SK-N-MC (cell line): Measurements from ENCODE around the gene ZP2.
"Not testable (repeated sequence)": the region's sequence is repeated elsewhere in the genome, so short reads cannot be mapped to it uniquely, and the experiment has no call there.

Experiments
- DNase-seq: peaks from one replicate; pipeline ENCODE4 v3.0.0-alpha.2; 2011; ENCODE audit warnings: low read depth, low spot score
- H3K27ac ChIP-seq: fragments of 200-600 bp; sonication (generic); 2 replicates; pipeline ENCODE4 v1.5.1; 2016; ENCODE audit warnings: mixed run types
- H3K36me3 ChIP-seq: fragments of 200-600 bp; sonication (generic); 2 replicates; pipeline ENCODE4 v1.6.1; 2017; ENCODE audit warnings: antibody characterized with exemption, low read length, mixed read lengths; ENCODE audit not compliant: insufficient read depth
- H3K4me3 ChIP-seq: fragments of 200-600 bp; sonication (generic); 2 replicates; pipeline ENCODE4 v1.5.1; 2016
- H3K9ac ChIP-seq: fragments of 200-600 bp; sonication (generic); 2 replicates; pipeline ENCODE4 v1.8.0; 2017; ENCODE audit warnings: mixed run types, mixed read lengths; ENCODE audit not compliant: insufficient read length
- H3K9me3 ChIP-seq: fragments of 200-600 bp; sonication (generic); 2 replicates; pipeline ENCODE4 v1.6.1; 2017; ENCODE audit warnings: low read depth, mild to moderate bottlenecking, antibody characterized with exemption, low read length, moderate library complexity, mixed read lengths
- EZH2 ChIP-seq: fragments of 200-600 bp; sonication (generic); IDR thresholded peaks from one replicate; pipeline ENCODE4 v1.6.1; 2017; ENCODE audit warnings: antibody characterized with exemption
- FOXP2 ChIP-seq: optimal IDR thresholded peaks from 2 replicates; pipeline ENCODE3; 2011; ENCODE audit warnings: mild to moderate bottlenecking, moderate library complexity; ENCODE audit not compliant: insufficient read depth; ENCODE audit errors: extremely low read length, control extremely low read depth
- POLR2AphosphoS5 ChIP-seq: IDR thresholded peaks from 2 replicates; pipeline ENCODE4 v1.6.1; 2012; ENCODE audit warnings: mild to moderate bottlenecking, low read depth, low read length, borderline replicate concordance

The ZP2 gene

GRCh38 chr16:21199607-21200218, 11.7 kb downstream of the ZP2 start:
- Histone ChIP-seq H3K4me3 (no peak overlapping the region), H3K9ac (no peak overlapping the region), H3K9me3 (no peaks in the 10 kb centered on the region), H3K36me3 (no peaks in the 10 kb centered on the region), H3K27ac (no peak overlapping the region)
- TF ChIP-seq POLR2AphosphoS5 (no peak), FOXP2 (no peak), EZH2 (no peak)
- DNase-seq, result no peak

GRCh38 chr16:21197621-21198020, 13.8 kb downstream of the ZP2 start:
- Histone ChIP-seq H3K4me3 (no peak overlapping the region), H3K36me3 (no peaks in the 10 kb centered on the region), H3K27ac (no peak overlapping the region), H3K9me3 (no peaks in the 10 kb centered on the region), H3K9ac (no peak overlapping the region)
- DNase-seq, result no peak
- no peak for TF ChIP-seq EZH2
- no peak for TF ChIP-seq FOXP2
- no peak for TF ChIP-seq POLR2AphosphoS5

DNA sequence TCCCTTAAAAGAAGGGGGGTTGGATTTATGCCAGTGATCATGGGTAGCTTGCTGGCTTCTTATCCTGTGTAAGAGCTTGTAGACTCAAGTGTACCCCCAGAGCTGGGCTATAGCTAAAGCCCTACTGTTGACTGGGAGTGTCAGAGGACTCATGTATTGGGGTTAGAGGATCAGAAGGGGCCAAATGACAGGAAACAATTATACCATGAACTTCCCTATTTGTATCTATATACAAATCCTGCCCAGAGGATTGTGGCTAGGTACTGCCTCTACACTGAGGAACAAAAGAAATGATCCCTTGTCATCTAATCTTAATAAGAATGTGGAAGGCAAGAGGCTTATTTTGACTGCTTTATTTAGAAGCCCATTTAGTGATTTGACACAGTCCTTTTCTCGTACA, 14.3 kb downstream of the ZP2 start:
- no peak overlapping the region for H3K27ac ChIP-seq
- no peak for DNase-seq
- no peak overlapping the region for H3K9ac ChIP-seq
- H3K36me3 ChIP-seq, result no peaks in the 10 kb centered on the region
- no peak overlapping the region for H3K4me3 ChIP-seq
- no peaks in the 10 kb centered on the region for H3K9me3 ChIP-seq
- no peak for TF ChIP-seq EZH2
- TF ChIP-seq POLR2AphosphoS5, result no peak
- no peak for TF ChIP-seq FOXP2

DNA sequence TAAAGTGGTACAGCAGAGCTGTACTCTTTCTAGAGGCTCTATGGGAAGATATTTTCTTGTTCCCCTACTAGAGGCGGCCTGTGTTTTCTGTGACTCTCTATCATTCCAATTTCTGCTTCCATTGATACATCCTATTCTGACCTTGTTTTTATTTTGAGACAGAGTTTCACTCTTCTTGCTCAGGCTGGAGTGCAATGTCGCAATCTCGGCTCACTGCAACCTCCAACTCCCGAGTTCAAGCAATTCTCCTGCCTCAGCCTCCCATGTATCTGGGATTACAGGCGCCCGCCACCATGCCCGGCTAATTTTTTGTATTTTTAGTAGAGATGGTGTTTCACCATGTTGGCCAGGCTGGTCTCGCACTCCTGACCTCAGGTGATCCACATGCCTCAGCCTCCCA, 16.0 kb downstream of the ZP2 start:
- not testable (repeated sequence) for H3K9ac ChIP-seq, DNase-seq, H3K36me3 ChIP-seq, H3K4me3 ChIP-seq, H3K9me3 ChIP-seq, H3K27ac ChIP-seq

DNA sequence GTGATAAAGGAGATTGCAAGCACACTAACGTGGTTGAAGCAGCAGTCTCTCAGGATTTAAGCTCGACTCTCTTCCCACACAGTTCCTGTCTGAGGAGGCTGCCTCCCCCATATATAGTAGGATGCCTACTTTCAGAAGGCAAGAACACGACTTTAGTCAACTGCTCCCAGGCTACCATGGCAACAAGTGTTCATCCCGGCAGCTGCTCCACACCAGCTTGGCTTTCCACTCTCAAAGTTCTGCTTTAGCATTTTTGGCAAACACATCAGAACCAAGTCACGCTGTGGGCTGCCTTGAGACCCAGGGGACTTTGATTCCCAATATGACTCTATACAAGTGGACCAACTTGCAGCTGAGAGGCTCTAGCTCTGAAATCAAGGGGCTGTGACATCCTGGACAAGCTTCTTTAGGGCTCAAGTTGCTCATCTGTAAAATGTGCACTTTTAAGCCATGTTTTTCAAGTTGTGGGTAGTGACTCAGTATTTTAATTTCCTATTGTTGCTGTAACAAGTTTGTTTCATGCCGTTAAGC, 16.5 kb downstream of the ZP2 start:
- Histone ChIP-seq H3K4me3 (no peak overlapping the region), H3K9me3 (no peaks in the 10 kb centered on the region), H3K27ac (no peak overlapping the region), H3K9ac (no peak overlapping the region), H3K36me3 (no peaks in the 10 kb centered on the region)
- TF ChIP-seq EZH2 (no peak), POLR2AphosphoS5 (no peak), FOXP2 (no peak)
- no peak for DNase-seq

DNA sequence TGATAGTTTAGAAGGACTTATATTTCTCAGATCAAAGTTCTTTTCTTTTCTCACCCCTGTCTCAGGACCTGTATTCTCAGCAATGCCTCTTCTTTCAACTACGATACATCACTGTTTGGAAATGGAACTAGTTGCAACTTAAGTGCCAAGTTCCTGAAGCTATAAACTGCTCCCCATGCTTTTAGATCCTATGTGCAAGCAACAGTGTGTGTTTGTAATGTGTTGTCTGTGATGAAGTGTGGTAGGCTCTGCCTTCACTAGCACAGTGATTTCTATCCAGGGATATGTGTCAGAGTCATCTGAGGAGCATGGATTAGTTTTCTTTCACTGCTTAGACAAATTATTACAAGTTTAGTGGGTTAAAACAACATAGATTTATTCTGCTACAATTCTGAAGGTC, 18.4 kb downstream of the ZP2 start:
- H3K9me3 ChIP-seq, result no peaks in the 10 kb centered on the region
- TF ChIP-seq EZH2, result no peak
- no peak for TF ChIP-seq FOXP2
- TF ChIP-seq POLR2AphosphoS5, result no peak
- H3K4me3 ChIP-seq, result no peak overlapping the region
- H3K27ac ChIP-seq, result no peak overlapping the region
- no peak overlapping the region for H3K9ac ChIP-seq
- no peak for DNase-seq
- no peaks in the 10 kb centered on the region for H3K36me3 ChIP-seq

DNA sequence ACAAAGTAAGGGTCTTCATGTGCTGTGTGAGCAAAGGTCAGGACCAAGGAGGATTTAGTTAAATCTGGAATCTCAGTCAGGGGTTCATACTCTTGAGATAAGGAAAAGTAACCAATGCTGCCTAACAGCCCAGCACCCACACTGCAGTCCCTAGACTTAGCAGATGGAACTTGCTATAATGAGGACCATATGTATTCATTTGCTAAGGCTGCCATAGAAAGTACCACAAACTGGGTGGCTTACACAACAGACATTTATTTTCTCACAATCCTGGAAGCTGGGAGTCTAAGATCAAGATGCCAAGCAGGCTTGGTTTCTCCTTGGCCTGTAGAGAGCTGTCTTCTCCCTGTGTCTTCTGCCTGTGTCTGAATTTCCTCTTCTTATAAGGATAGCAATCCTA, 20.8 kb downstream of the ZP2 start:
- DNase-seq, result peak; percentile 18
- H3K36me3 ChIP-seq, result no peaks in the 10 kb centered on the region
- H3K9ac ChIP-seq, result no peak overlapping the region
- H3K9me3 ChIP-seq, result no peaks in the 10 kb centered on the region
- no peak overlapping the region for H3K27ac ChIP-seq
- TF ChIP-seq EZH2 (no peak), FOXP2 (no peak), POLR2AphosphoS5 (no peak)
- H3K4me3 ChIP-seq, result no peak overlapping the region

DNA sequence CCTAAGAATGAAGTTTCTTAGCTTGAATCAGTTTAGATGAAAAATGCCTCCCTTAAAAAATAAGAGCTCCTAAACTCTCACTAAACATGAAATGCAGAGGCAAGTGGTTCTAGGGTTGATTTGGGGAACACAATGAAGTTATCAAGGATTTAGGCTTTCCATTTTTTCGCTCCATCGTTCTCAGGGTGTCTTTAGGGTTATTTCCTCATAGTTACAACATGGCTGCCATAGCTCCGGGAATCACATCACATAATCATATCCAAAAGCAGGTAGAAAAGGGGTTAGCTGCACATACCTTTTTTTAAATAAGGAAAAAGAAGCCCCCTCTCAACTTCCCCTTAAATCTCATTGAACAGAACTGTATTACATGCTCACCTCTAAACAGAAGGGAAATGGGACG, 21.4 kb downstream of the ZP2 start:
- TF ChIP-seq EZH2 (no peak), FOXP2 (no peak), POLR2AphosphoS5 (no peak)
- no peak overlapping the region for H3K9ac ChIP-seq
- no peaks in the 10 kb centered on the region for H3K9me3 ChIP-seq
- DNase-seq, result no peak
- no peaks in the 10 kb centered on the region for H3K36me3 ChIP-seq
- no peak overlapping the region for H3K4me3 ChIP-seq
- no peak overlapping the region for H3K27ac ChIP-seq

DNA sequence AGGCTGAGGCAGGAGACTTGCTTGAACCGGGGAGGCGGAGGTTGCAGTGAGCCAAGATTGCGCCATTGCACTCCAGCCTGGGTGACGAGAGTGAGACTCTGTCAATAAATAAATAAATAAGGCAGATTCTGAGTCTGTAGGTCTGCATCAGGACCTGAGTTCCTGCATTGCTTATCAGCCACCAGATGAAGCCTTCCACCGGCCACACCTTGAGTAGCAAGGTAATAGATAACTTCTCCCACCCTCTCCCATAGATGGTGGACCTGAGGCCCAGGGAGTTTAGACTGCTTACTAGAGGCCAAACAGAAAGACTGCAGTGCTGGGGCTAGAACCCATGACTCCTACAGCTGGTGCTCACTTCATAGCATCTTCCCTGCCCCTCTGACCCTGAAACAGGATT, 22.1 kb downstream of the ZP2 start:
- Histone ChIP-seq H3K36me3 (no peaks in the 10 kb centered on the region), H3K27ac (no peak overlapping the region), H3K4me3 (no peak overlapping the region), H3K9ac (no peak overlapping the region), H3K9me3 (no peaks in the 10 kb centered on the region)
- no peak for DNase-seq
- TF ChIP-seq EZH2 (no peak), POLR2AphosphoS5 (no peak), FOXP2 (no peak)
